Activated CD4-positive, alpha-beta T cell treated with anti-CD3 and anti-CD28 coated beads, Interleukin-2, amount 50 U/mL, for 48 hours (primary cell): Measurements from ENCODE around the gene CEP162.
"Not testable (repeated sequence)": the region's sequence is repeated elsewhere in the genome, so short reads cannot be mapped to it uniquely, and the experiment has no call there.

Source experiments
- DNase-seq, 2 experiments: peaks; one replicate each; pipeline ENCODE4 v3.0.0-alpha.2; 2020

Gene CEP162

GRCh38 chr6:84141521-84141920 lies 85.9 kb downstream of the CEP162 start:
- no peak for DNase-seq

- no peak for DNase-seq
These were observed 88.1 kb downstream of the CEP162 start for GRCh38 chr6:84139311-84139710.

GRCh38 chr6:84137989-84138575 lies 89.4 kb downstream of the CEP162 start:
- no peak for DNase-seq

- DNase-seq: no peak
These were observed 90.4 kb downstream of the CEP162 start for GRCh38 chr6:84137051-84137375.

GRCh38 chr6:84136364-84137050 lies 90.9 kb downstream of the CEP162 start:
- DNase-seq: no peak

- no peak for DNase-seq
These were observed 92.2 kb downstream of the CEP162 start for GRCh38 chr6:84135291-84135690.

GRCh38 chr6:84133385-84133784 lies 94.1 kb downstream of the CEP162 start:
- not testable (repeated sequence) for DNase-seq

GRCh38 chr6:84129588-84129987 lies 97.9 kb downstream of the CEP162 start:
- DNase-seq: not testable (repeated sequence)

- no peak for DNase-seq
These were observed 104.3 kb downstream of the CEP162 start for GRCh38 chr6:84123186-84123585.

GRCh38 chr6:84119277-84119676 lies 108.2 kb downstream of the CEP162 start:
- DNase-seq: no peak

GRCh38 chr6:84118191-84118590 lies 109.3 kb downstream of the CEP162 start:
- DNase-seq: no peak

- DNase-seq: not testable (repeated sequence)
These were observed 112.4 kb downstream of the CEP162 start for GRCh38 chr6:84114933-84115594.

- not testable (repeated sequence) for DNase-seq
These were observed 116.1 kb downstream of the CEP162 start for GRCh38 chr6:84111351-84111750.

GRCh38 chr6:84107495-84107894 lies 119.9 kb downstream of the CEP162 start:
- no peak for DNase-seq

GRCh38 chr6:84105215-84105924 lies 122.1 kb downstream of the CEP162 start:
- not testable (repeated sequence) for DNase-seq

- DNase-seq: no peak
These were observed 124.4 kb downstream of the CEP162 start for GRCh38 chr6:84103029-84103428.

- DNase-seq: no peak
These were observed 132.3 kb downstream of the CEP162 start for GRCh38 chr6:84095156-84095555.

GRCh38 chr6:84093441-84094435 lies 133.7 kb downstream of the CEP162 start:
- no peak for DNase-seq

- no peak for DNase-seq
These were observed 137.9 kb downstream of the CEP162 start for GRCh38 chr6:84089552-84089951.

- DNase-seq: no peak
These were observed 138.4 kb downstream of the CEP162 start for GRCh38 chr6:84089081-84089480.

GRCh38 chr6:84086545-84087429 lies 140.7 kb downstream of the CEP162 start:
- no peak for DNase-seq
